SH-SY5Y (cell line): Measurements from ENCODE around the gene UBE2E1.

Source experiments
- GATA2 ChIP-seq: IDR thresholded peaks from 2 replicates; pipeline ENCODE4 v1.6.1; 2011; ENCODE audit warnings: mild to moderate bottlenecking, low read depth, low read length
- GATA3 ChIP-seq: IDR thresholded peaks from 2 replicates; pipeline ENCODE4 v1.6.1; 2011; ENCODE audit warnings: low read depth, mild to moderate bottlenecking, low read length, moderate library complexity

GRCh38 chr3:23820888-23821287 lies 15.1 kb downstream of the UBE2E1 start:
- no peak for TF ChIP-seq GATA3
- peak; percentile 26; the same call in 1 of the 2 replicates for TF ChIP-seq GATA2
